GM21529 (cell line): ENCODE measurements around the gene MASP2.
"Not testable (repeated sequence)": the region's sequence is repeated elsewhere in the genome, so short reads cannot be mapped to it uniquely, and the experiment has no call there.

ENCODE experiments used
- ATAC-seq: cut with Tn5 transposase; IDR thresholded peaks from one replicate; pipeline ENCODE4 v1.9.1; 2021; ENCODE audit not compliant: unreplicated experiment

MASP2 gene

GRCh38 chr1:11039351-11040104 lies 7.5 kb downstream of the MASP2 start:
- ATAC-seq: no peak

- ATAC-seq: peak; percentile 56
Measured at GRCh38 chr1:11037740-11038182, 9.3 kb downstream of the MASP2 start.

- not testable (repeated sequence) for ATAC-seq
Measured at GRCh38 chr1:11037019-11037739, 9.9 kb downstream of the MASP2 start.

- no peak for ATAC-seq
Measured at GRCh38 chr1:11031624-11032262, 15.3 kb downstream of the MASP2 start.

GRCh38 chr1:11030865-11031264 lies 16.2 kb downstream of the MASP2 start:
- no peak for ATAC-seq

- no peak for ATAC-seq
Measured at GRCh38 chr1:11028018-11028417, 19.0 kb downstream of the MASP2 start.

GRCh38 chr1:11027316-11027715 lies 19.7 kb downstream of the MASP2 start:
- no peak for ATAC-seq

GRCh38 chr1:11026903-11027302 lies 20.1 kb downstream of the MASP2 start:
- no peak for ATAC-seq

- no peak for ATAC-seq
Measured at GRCh38 chr1:11026052-11026451, 21.0 kb downstream of the MASP2 start.

GRCh38 chr1:11025618-11026017 lies 21.4 kb downstream of the MASP2 start:
- no peak for ATAC-seq

- no peak for ATAC-seq
Measured at GRCh38 chr1:11024874-11025203, 22.2 kb downstream of the MASP2 start.

- no peak for ATAC-seq
Measured at GRCh38 chr1:11024154-11024873, 22.7 kb downstream of the MASP2 start.

GRCh38 chr1:11023201-11023600 lies 23.8 kb downstream of the MASP2 start:
- ATAC-seq: no peak

- ATAC-seq: no peak
Measured at GRCh38 chr1:11019971-11020370, 27.1 kb downstream of the MASP2 start.

GRCh38 chr1:11019358-11019757 lies 27.7 kb downstream of the MASP2 start:
- ATAC-seq: not testable (repeated sequence)

- ATAC-seq: no peak
Measured at GRCh38 chr1:11013160-11013531, 33.9 kb downstream of the MASP2 start.

GRCh38 chr1:11012260-11013159 lies 34.5 kb downstream of the MASP2 start, which contains the start of gene TARDBP:
TARDBP (plus strand) TSS chr1:11012654; CDS start chr1:11013728, 1,074 bp downstream.
- ATAC-seq: peak; percentile 90

- no peak for ATAC-seq
Measured at GRCh38 chr1:11000526-11000925, 46.5 kb downstream of the MASP2 start.

- no peak for ATAC-seq
Measured at GRCh38 chr1:10996100-10996499, 50.9 kb downstream of the MASP2 start.

GRCh38 chr1:10992864-10993263 lies 54.2 kb downstream of the MASP2 start:
- no peak for ATAC-seq
